Vagina (tissue), 2 donors: ENCODE data around the gene MKS1. TPM values are rescaled to one million over a fixed set of nuclear protein-coding genes. Genes with fewer than 3 reads are reported as not detected.
A peak's percentile ranks its signal among the peaks of the same experiment; 100 is the strongest.

ENCODE experiments used
- DNase-seq, 2 donors: peaks; one replicate each; pipeline ENCODE4 v3.0.0-alpha.2; 2017; ENCODE audit errors: extremely low spot score in 2 of 2
- H3K27ac ChIP-seq: fragments of 200-600 bp; sonication (generic); one replicate; pipeline ENCODE4 v1.5.1; 2019
- H3K27me3 ChIP-seq: fragments of 200-600 bp; sonication (generic); one replicate; pipeline ENCODE4 v1.5.1; 2019
- H3K36me3 ChIP-seq, 2 donors: fragments of 200-600 bp; sonication (generic); one replicate each; pipeline ENCODE4 v1.5.1; 2017 to 2019
- H3K4me1 ChIP-seq: fragments of 200-600 bp; sonication (generic); one replicate; pipeline ENCODE4 v1.5.1; 2019
- H3K4me3 ChIP-seq, 2 donors: fragments of 200-600 bp; sonication (generic); 1 replicate in 1 of 2; 2 replicates in 1 of 2; pipeline ENCODE4 v1.5.1; 2016 to 2019
- H3K9me3 ChIP-seq: fragments of 200-600 bp; sonication (generic); one replicate; pipeline ENCODE4 v1.5.1; 2019
- CTCF ChIP-seq, 3 experiments: fragments of 450-650 bp in 2 of 3; fragments of 200-600 bp in 1 of 3; sonication (generic) in 1 of 3; IDR thresholded peaks; one replicate each; pipeline ENCODE4 v1.5.1; 2017 to 2019; ENCODE audit warnings: antibody characterized with exemption in 3 of 3, mild to moderate bottlenecking in 2 of 3, moderate library complexity in 2 of 3
- POLR2A ChIP-seq, 2 donors: fragments of 450-650 bp; IDR thresholded peaks; one replicate each; pipeline ENCODE4 v1.6.1; 2017; ENCODE audit warnings: antibody characterized with exemption in 2 of 2, mild to moderate bottlenecking in 2 of 2, moderate library complexity in 2 of 2
- POLR2AphosphoS5 ChIP-seq, 2 donors: sonication (generic); formaldehyde crosslinking; IDR thresholded peaks; one replicate each; pipeline ENCODE4 v1.9.0; 2017; ENCODE audit warnings: antibody characterized with exemption in 2 of 2, mild to moderate bottlenecking in 2 of 2, low read depth in 1 of 2; ENCODE audit not compliant: insufficient read depth in 1 of 2
- intact Hi-C: fragments of 100-400 bp; cut with DNase I; formaldehyde crosslinking; loops from one replicate; pipeline ENCODE4 v1.15.1; 2023
- total RNA-seq: library from RNA; depleted of rRNA; stranded (reverse); fragments of >200 nt; gene quantifications from one replicate; pipeline ENCODE4 v1.2.3, GENCODE V29; 2016

Gene MKS1
- total RNA-seq, 1 donor from 2014 or later, result 13.0 TPM

DNA sequence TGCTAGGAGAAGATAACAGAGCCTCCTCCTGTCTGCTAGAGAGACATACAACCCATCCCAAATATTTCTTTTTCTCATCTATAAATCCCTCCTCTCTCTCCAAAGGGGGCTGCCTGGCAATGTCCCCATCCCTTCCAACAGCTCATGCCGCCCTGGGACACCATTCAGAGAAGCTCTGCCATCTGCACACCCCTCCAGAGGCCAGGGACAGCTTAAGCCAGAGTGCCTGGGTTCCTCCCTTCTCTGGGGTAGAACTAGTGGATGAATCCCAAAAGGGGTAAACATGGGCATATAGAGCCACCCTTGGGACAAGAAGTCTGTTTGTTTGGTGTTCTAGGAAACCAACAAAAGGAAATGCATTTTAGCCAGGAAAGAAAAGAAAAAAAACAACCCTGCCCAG, 16.8 kb upstream of the MKS1 start:
- peak in 1 of 2 donors; percentile 34 for DNase-seq
- Histone ChIP-seq H3K27me3 (no peaks in the 10 kb centered on the region), H3K4me1 (no peaks in the 10 kb centered on the region), H3K27ac (no peak overlapping the region), H3K9me3 (no peaks in the 10 kb centered on the region), H3K36me3 (no peaks in the 10 kb centered on the region), H3K4me3 (no peak overlapping the region)
- intact Hi-C loops, result no loop called here
- TF ChIP-seq POLR2A (IDR thresholded peaks at IDR 0.05), result no peak
- TF ChIP-seq CTCF (IDR thresholded peaks at IDR 0.05), result no peak
- TF ChIP-seq POLR2AphosphoS5 (IDR thresholded peaks at IDR 0.05; ENCODE audit: insufficient read depth in 1 of 2, low read depth in 1 of 2), result no peak

- TF ChIP-seq POLR2AphosphoS5 (IDR thresholded peaks at IDR 0.05; ENCODE audit: insufficient read depth in 1 of 2, low read depth in 1 of 2) (no peak), CTCF (IDR thresholded peaks at IDR 0.05) (no peak), POLR2A (IDR thresholded peaks at IDR 0.05) (no peak)
- intact Hi-C loops, result no loop called here
- Histone ChIP-seq H3K4me3 (no peak overlapping the region), H3K27ac (no peak overlapping the region), H3K4me1 (no peaks in the 10 kb centered on the region), H3K36me3 (no peaks in the 10 kb centered on the region), H3K9me3 (no peaks in the 10 kb centered on the region), H3K27me3 (no peaks in the 10 kb centered on the region)
- peak in 1 of 2 donors; percentile 12 for DNase-seq
These were observed 15.5 kb upstream of the MKS1 start for GRCh38 chr17:58234512-58234911.

- Histone ChIP-seq H3K27ac (no peak overlapping the region), H3K27me3 (no peaks in the 10 kb centered on the region), H3K4me3 (no peak overlapping the region), H3K9me3 (no peaks in the 10 kb centered on the region), H3K4me1 (no peaks in the 10 kb centered on the region), H3K36me3 (no peaks in the 10 kb centered on the region)
- intact Hi-C loops, result no loop called here
- DNase-seq, result peak in 1 of 2 donors; percentile 34
- TF ChIP-seq CTCF (IDR thresholded peaks at IDR 0.05), result no peak
- TF ChIP-seq POLR2A (IDR thresholded peaks at IDR 0.05), result no peak
- TF ChIP-seq POLR2AphosphoS5 (IDR thresholded peaks at IDR 0.05; ENCODE audit: insufficient read depth in 1 of 2, low read depth in 1 of 2), result no peak
These were observed 14.5 kb upstream of the MKS1 start for GRCh38 chr17:58233543-58233942.

DNA sequence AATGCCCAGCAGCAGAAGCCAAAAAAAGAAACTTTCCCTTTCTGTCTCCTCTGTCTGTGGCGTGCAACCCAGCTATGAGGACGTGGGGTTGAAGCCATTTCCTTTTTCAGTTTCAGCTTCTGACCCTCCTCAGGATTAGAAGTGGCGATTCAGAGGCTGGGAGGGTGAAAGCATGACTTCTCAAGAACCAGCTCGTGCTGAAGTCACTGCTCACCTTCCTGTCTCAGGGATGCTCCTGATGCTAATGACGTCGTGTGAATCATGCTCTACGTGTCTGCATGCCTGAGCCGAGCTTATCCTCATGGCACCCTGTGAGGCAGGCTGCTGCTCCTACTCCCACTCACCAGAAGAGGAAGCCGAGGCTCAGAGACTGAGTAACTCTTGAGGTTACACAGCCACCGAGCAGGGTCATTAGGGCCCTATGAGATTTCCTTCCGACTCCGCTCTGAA, 13.7 kb upstream of the MKS1 start:
- DNase-seq, result no peak
- TF ChIP-seq POLR2AphosphoS5 (IDR thresholded peaks at IDR 0.05; ENCODE audit: insufficient read depth in 1 of 2, low read depth in 1 of 2) (no peak), CTCF (IDR thresholded peaks at IDR 0.05) (no peak), POLR2A (IDR thresholded peaks at IDR 0.05) (no peak)
- Histone ChIP-seq H3K27ac (no peak overlapping the region), H3K4me1 (no peaks in the 10 kb centered on the region), H3K27me3 (no peaks in the 10 kb centered on the region), H3K9me3 (no peaks in the 10 kb centered on the region), H3K4me3 (no peak overlapping the region), H3K36me3 (no peaks in the 10 kb centered on the region)
- intact Hi-C loops, result no loop called here

DNA sequence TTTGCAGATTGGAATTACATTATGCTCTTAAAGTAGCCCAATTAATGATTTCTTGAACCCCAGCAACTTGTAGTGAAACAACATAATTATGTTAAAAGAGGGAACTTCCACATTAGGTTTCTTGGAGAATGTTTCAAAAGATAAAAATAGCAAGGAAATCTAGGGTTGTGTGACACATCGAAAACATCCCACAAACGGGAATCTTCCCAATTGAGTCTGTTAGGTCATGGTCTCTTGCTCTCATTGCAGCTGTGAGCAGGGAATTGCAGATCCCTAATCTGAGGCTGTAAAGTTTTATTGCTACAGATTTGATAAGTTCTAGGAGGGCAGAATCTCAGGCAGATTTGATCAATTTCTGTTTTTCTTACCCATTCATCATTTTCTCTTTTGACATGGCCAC, 12.6 kb upstream of the MKS1 start:
- no peaks in the 10 kb centered on the region for H3K36me3 ChIP-seq
- DNase-seq, result no peak
- intact Hi-C loops, result no loop called here
- TF ChIP-seq POLR2A (IDR thresholded peaks at IDR 0.05) (no peak), CTCF (IDR thresholded peaks at IDR 0.05) (no peak), POLR2AphosphoS5 (IDR thresholded peaks at IDR 0.05; ENCODE audit: insufficient read depth in 1 of 2, low read depth in 1 of 2) (no peak)
- no peaks in the 10 kb centered on the region for H3K9me3 ChIP-seq
- no peaks in the 10 kb centered on the region for H3K27me3 ChIP-seq
- no peaks in the 10 kb centered on the region for H3K4me1 ChIP-seq
- H3K4me3 ChIP-seq, result no peak overlapping the region
- H3K27ac ChIP-seq, result no peak overlapping the region
